ENCODE results near the gene PLCE1. TPM values are rescaled to one million over a fixed set of nuclear protein-coding genes. Genes with fewer than 3 reads are reported as not detected.
"Not testable (repeated sequence)": the region's sequence is repeated elsewhere in the genome, so short reads cannot be mapped to it uniquely, and the experiment has no call there.

Gene PLCE1
- polyA plus RNA-seq, 1 donor (not counting 4 experiments of a cell fraction or from before 2014, with no cell fraction given), result 0.01 TPM

GRCh38 chr10:93954726-93955363 is 38.9 kb upstream of the PLCE1 start:
- no peak for DNase-seq (ENCODE audit: low read depth, low spot score)
- dilution Hi-C loops (cut with MboI; ENCODE audit: extremely low pct_ligation_motif_present, low sequenced_read_pairs), result no loop called here
- Histone ChIP-seq H3K79me2 (ENCODE audit: control insufficient read depth, insufficient read depth, low read length) (no peaks in the 10 kb centered on the region), H3K27ac (ENCODE audit: control insufficient read depth, insufficient read depth, low read length) (peak overlapping the region; percentile 59), H3K4me2 (ENCODE audit: control insufficient read depth, extremely low read depth, insufficient read depth, low read depth, low read length) (peak overlapping the region; percentile 45), H3K27me3 (ENCODE audit: control insufficient read depth, extremely low read depth, insufficient read depth, low read length) (no peaks in the 10 kb centered on the region), H3K9me3 (ENCODE audit: control insufficient read depth, low read depth, low read length) (no peaks in the 10 kb centered on the region), H3K36me3 (ENCODE audit: control insufficient read depth in 2 of 2, extremely low read depth in 1 of 2, insufficient read depth in 2 of 2, low read length in 2 of 2) (no peaks in the 10 kb centered on the region), H2AFZ (ENCODE audit: control insufficient read depth, low read length) (no peak overlapping the region), H3K9me1 (ENCODE audit: control insufficient read depth, extremely low read depth, insufficient read depth, low read length) (no peaks in the 10 kb centered on the region), H4K20me1 (ENCODE audit: control insufficient read depth, extremely low read depth, insufficient read depth, low read length) (no peaks in the 10 kb centered on the region), H3K9ac (ENCODE audit: control insufficient read depth, extremely low read depth, insufficient read depth, low read length) (no peak overlapping the region), H3K4me3 (ENCODE audit: control insufficient read depth in 2 of 3, extremely low read depth in 1 of 3, insufficient read depth in 2 of 3, low read depth in 1 of 3, low read length in 3 of 3) (no peak overlapping the region), H3K4me1 (ENCODE audit: control insufficient read depth, extremely low read depth, insufficient read depth, low read length) (peaks cover 6% of the 10 kb centered on the region)
- TF ChIP-seq EZH2 (IDR thresholded peaks at IDR 0.05; ENCODE audit: low read length) (no peak), CTCF (optimal IDR thresholded peaks at IDR 0.05 in 1 of 3, IDR thresholded peaks at IDR 0.05 in 1 of 3, conservative IDR thresholded peaks at IDR 0.05 in 1 of 3; ENCODE audit: extremely low read depth in 1 of 3, insufficient read depth in 2 of 3, low read length in 3 of 3) (no peak)
- no peak for FAIRE-seq

GRCh38 chr10:93958834-93959233 is 34.9 kb upstream of the PLCE1 start:
- Histone ChIP-seq H3K9me3 (ENCODE audit: control insufficient read depth, low read depth, low read length) (no peaks in the 10 kb centered on the region), H3K9me1 (ENCODE audit: control insufficient read depth, extremely low read depth, insufficient read depth, low read length) (no peaks in the 10 kb centered on the region), H3K27me3 (ENCODE audit: control insufficient read depth, extremely low read depth, insufficient read depth, low read length) (no peaks in the 10 kb centered on the region), H4K20me1 (ENCODE audit: control insufficient read depth, extremely low read depth, insufficient read depth, low read length) (no peaks in the 10 kb centered on the region), H3K4me2 (ENCODE audit: control insufficient read depth, extremely low read depth, insufficient read depth, low read depth, low read length) (no peak overlapping the region), H3K4me3 (ENCODE audit: control insufficient read depth in 2 of 3, extremely low read depth in 1 of 3, insufficient read depth in 2 of 3, low read depth in 1 of 3, low read length in 3 of 3) (no peak overlapping the region), H3K36me3 (ENCODE audit: control insufficient read depth in 2 of 2, extremely low read depth in 1 of 2, insufficient read depth in 2 of 2, low read length in 2 of 2) (no peaks in the 10 kb centered on the region), H3K9ac (ENCODE audit: control insufficient read depth, extremely low read depth, insufficient read depth, low read length) (no peak overlapping the region), H3K4me1 (ENCODE audit: control insufficient read depth, extremely low read depth, insufficient read depth, low read length) (peaks cover 6% of the 10 kb centered on the region), H3K79me2 (ENCODE audit: control insufficient read depth, insufficient read depth, low read length) (no peaks in the 10 kb centered on the region), H2AFZ (ENCODE audit: control insufficient read depth, low read length) (no peak overlapping the region), H3K27ac (ENCODE audit: control insufficient read depth, insufficient read depth, low read length) (no peak overlapping the region)
- no peak for TF ChIP-seq EZH2 (IDR thresholded peaks at IDR 0.05; ENCODE audit: low read length)
- TF ChIP-seq CTCF (optimal IDR thresholded peaks at IDR 0.05 in 1 of 3, IDR thresholded peaks at IDR 0.05 in 1 of 3, conservative IDR thresholded peaks at IDR 0.05 in 1 of 3; ENCODE audit: extremely low read depth in 1 of 3, insufficient read depth in 2 of 3, low read length in 3 of 3), result no peak
- dilution Hi-C loops (cut with MboI; ENCODE audit: extremely low pct_ligation_motif_present, low sequenced_read_pairs), result no loop called here
- no peak for FAIRE-seq
- no peak for DNase-seq (ENCODE audit: low read depth, low spot score)

GRCh38 chr10:93960988-93961387 is 32.7 kb upstream of the PLCE1 start:
- H3K4me2 ChIP-seq (ENCODE audit: control insufficient read depth, extremely low read depth, insufficient read depth, low read depth, low read length); H3K9ac ChIP-seq (ENCODE audit: control insufficient read depth, extremely low read depth, insufficient read depth, low read length); H3K27me3 ChIP-seq (ENCODE audit: control insufficient read depth, extremely low read depth, insufficient read depth, low read length); DNase-seq (ENCODE audit: low read depth, low spot score); H2AFZ ChIP-seq (ENCODE audit: control insufficient read depth, low read length); H3K9me3 ChIP-seq (ENCODE audit: control insufficient read depth, low read depth, low read length); H3K4me3 ChIP-seq (ENCODE audit: control insufficient read depth in 2 of 3, extremely low read depth in 1 of 3, insufficient read depth in 2 of 3, low read depth in 1 of 3, low read length in 3 of 3); H3K79me2 ChIP-seq (ENCODE audit: control insufficient read depth, insufficient read depth, low read length); dilution Hi-C loops (cut with MboI; ENCODE audit: extremely low pct_ligation_motif_present, low sequenced_read_pairs); H3K9me1 ChIP-seq (ENCODE audit: control insufficient read depth, extremely low read depth, insufficient read depth, low read length); FAIRE-seq; H3K27ac ChIP-seq (ENCODE audit: control insufficient read depth, insufficient read depth, low read length); H3K4me1 ChIP-seq (ENCODE audit: control insufficient read depth, extremely low read depth, insufficient read depth, low read length); H4K20me1 ChIP-seq (ENCODE audit: control insufficient read depth, extremely low read depth, insufficient read depth, low read length); H3K36me3 ChIP-seq (ENCODE audit: control insufficient read depth in 2 of 2, extremely low read depth in 1 of 2, insufficient read depth in 2 of 2, low read length in 2 of 2): not testable (repeated sequence)
